IPS DF 6.9 (cell line): ENCODE measurements around the gene OLFML2B.

Experiments
- DNase-seq: peaks from one replicate; pipeline ENCODE4 v3.0.0-alpha.2; 2013; ENCODE audit warnings: low read depth, low spot score
- H3K27ac ChIP-seq: one replicate; pipeline ENCODE4 v1.5.1; 2013; ENCODE audit warnings: low read length, control low read depth
- H3K27me3 ChIP-seq: 2 replicates; pipeline ENCODE4 v1.6.1; 2013; ENCODE audit warnings: mild to moderate bottlenecking, low read length; ENCODE audit not compliant: control insufficient read depth, insufficient read depth
- H3K36me3 ChIP-seq: 2 replicates; pipeline ENCODE4 v1.6.1; 2013; ENCODE audit warnings: low read length; ENCODE audit not compliant: control insufficient read depth, insufficient read depth
- H3K4me1 ChIP-seq: 2 replicates; pipeline ENCODE4 v1.6.1; 2013; ENCODE audit warnings: low read length; ENCODE audit not compliant: control insufficient read depth, insufficient read depth
- H3K4me3 ChIP-seq: 2 replicates; pipeline ENCODE4 v1.5.1; 2013; ENCODE audit warnings: mild to moderate bottlenecking, low read length
- H3K9me3 ChIP-seq: 2 replicates; pipeline ENCODE4 v1.6.1; 2013; ENCODE audit warnings: low read length, inconsistent platforms; ENCODE audit not compliant: control insufficient read depth, insufficient read depth
- WGBS: extraction: QIAGEN DNeasy Blood & Tissue Kit; methylation state at CpG from one replicate; pipeline ENCODE4 v1.1.7; 2013; ENCODE audit warnings: mixed read lengths, missing lambda C conversion rate; ENCODE audit not compliant: insufficient read length, insufficient coverage; 5-methylcytosine and 5-hydroxymethylcytosine counted together

OLFML2B gene

GRCh38 chr1:162038624-162039023, 15.0 kb upstream of the OLFML2B start:
- H3K27me3 ChIP-seq, result no peaks in the 10 kb centered on the region
- no peaks in the 10 kb centered on the region for H3K4me1 ChIP-seq
- H3K9me3 ChIP-seq, result no peaks in the 10 kb centered on the region
- H3K36me3 ChIP-seq, result no peaks in the 10 kb centered on the region
- H3K27ac ChIP-seq, result no peak overlapping the region
- WGBS, result no CpG with 5 or more reads among the region's 1 CpG
- no peak overlapping the region for H3K4me3 ChIP-seq
- DNase-seq, result no peak

DNA sequence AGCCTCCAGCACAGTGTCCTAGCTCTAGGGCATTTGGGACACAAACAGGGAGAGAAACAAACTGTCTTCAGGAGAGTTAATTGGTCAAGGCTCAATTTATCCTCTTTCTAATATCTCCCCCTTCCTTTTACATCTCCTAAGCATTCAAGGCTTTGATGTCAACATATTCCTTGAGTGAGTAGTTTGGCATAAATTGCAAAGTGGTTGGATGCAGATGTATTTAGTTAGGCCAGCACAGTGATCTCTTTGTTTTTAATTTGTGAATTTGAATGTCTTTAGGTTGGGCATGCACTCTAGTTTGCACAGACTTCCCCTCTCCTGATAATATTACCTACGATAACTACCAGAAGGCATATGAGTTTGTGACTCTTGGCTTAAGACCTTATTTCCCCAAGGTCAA, 12.5 kb upstream of the OLFML2B start:
- H3K4me3 ChIP-seq, result no peak overlapping the region
- no peak overlapping the region for H3K27ac ChIP-seq
- H3K36me3 ChIP-seq, result no peaks in the 10 kb centered on the region
- WGBS, result no CpG with 5 or more reads among the region's 1 CpG
- no peak for DNase-seq
- H3K9me3 ChIP-seq, result no peaks in the 10 kb centered on the region
- H3K27me3 ChIP-seq, result no peaks in the 10 kb centered on the region
- H3K4me1 ChIP-seq, result no peaks in the 10 kb centered on the region

- no peaks in the 10 kb centered on the region for H3K27me3 ChIP-seq
- no peak overlapping the region for H3K4me3 ChIP-seq
- no CpG with 5 or more reads among the region's 2 CpGs for WGBS
- DNase-seq, result no peak
- no peak overlapping the region for H3K27ac ChIP-seq
- no peaks in the 10 kb centered on the region for H3K4me1 ChIP-seq
- no peaks in the 10 kb centered on the region for H3K9me3 ChIP-seq
- no peaks in the 10 kb centered on the region for H3K36me3 ChIP-seq
Measured at GRCh38 chr1:162035241-162035640, 11.6 kb upstream of the OLFML2B start.

GRCh38 chr1:162033428-162033827, 9.8 kb upstream of the OLFML2B start:
- no peaks in the 10 kb centered on the region for H3K9me3 ChIP-seq
- no peaks in the 10 kb centered on the region for H3K4me1 ChIP-seq
- no peak for DNase-seq
- H3K27me3 ChIP-seq, result no peaks in the 10 kb centered on the region
- no peak overlapping the region for H3K27ac ChIP-seq
- WGBS, result no CpG with 5 or more reads among the region's 6 CpGs
- H3K4me3 ChIP-seq, result no peak overlapping the region; the same call in 1 of the 2 replicates
- no peaks in the 10 kb centered on the region for H3K36me3 ChIP-seq

DNA sequence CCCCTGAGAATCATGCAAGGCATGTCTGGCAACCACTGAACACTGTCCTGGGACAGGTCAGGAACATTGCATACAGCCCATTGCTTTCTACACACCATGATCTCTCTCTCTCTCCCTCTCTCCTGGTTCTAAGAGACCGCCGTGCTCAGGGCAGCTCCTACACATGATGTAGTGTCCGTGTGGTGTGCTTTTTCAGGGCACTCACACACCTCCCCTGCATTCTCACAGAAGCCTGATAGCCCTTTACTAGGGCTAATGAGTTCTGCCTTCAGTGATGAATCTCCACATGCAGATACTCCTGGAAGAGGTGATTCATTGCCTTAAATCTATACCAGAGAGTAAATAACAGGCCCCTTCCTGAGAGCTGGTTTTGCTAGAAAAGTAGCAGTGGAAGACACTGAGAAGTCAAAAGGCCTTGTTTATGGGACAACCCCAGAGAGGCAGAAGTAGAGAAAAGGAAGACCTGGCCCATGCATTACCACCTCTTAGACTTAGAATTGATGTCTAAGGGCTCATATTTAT, 7.2 kb upstream of the OLFML2B start:
- Histone ChIP-seq H3K27ac (no peak overlapping the region), H3K36me3 (no peaks in the 10 kb centered on the region), H3K4me3 (no peak overlapping the region), H3K27me3 (no peaks in the 10 kb centered on the region; the same call in 1 of the 2 replicates), H3K4me1 (no peaks in the 10 kb centered on the region), H3K9me3 (no peaks in the 10 kb centered on the region)
- WGBS, result no CpG with 5 or more reads among the region's 3 CpGs
- DNase-seq, result no peak

DNA sequence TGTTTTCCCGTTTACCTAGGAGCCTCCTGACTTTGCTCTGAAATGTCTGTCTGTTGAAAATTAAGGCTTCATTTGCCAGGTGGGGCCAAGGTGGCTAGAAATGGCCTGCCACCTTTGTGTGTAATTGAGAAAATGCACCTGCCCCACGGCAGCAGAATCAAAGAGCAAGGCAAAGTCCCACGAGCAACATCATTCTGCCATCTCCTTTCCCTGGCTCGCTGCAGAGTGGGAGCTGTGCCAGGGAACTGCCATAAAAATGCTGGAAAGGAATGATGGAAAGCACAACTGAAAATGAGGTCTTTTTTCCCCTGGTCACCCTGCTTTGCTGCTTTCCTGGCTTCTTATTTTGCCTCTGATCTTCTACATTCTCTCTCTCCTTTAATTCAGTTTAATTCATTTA, 5.5 kb upstream of the OLFML2B start:
- Histone ChIP-seq H3K27ac (no peak overlapping the region), H3K4me1 (no peaks in the 10 kb centered on the region), H3K4me3 (no peak overlapping the region), H3K36me3 (no peaks in the 10 kb centered on the region), H3K9me3 (no peaks in the 10 kb centered on the region), H3K27me3 (peaks cover 7% of the 10 kb centered on the region; the same call in 1 of the 2 replicates)
- DNase-seq, result no peak
- WGBS, result no CpG with 5 or more reads among the region's 4 CpGs

- H3K9me3 ChIP-seq, result no peaks in the 10 kb centered on the region
- H3K4me1 ChIP-seq, result no peaks in the 10 kb centered on the region
- H3K36me3 ChIP-seq, result no peaks in the 10 kb centered on the region
- no CpG with 5 or more reads among the region's 6 CpGs for WGBS
- DNase-seq, result no peak
- H3K4me3 ChIP-seq, result no peak overlapping the region
- no peak overlapping the region for H3K27ac ChIP-seq
- peaks cover 7% of the 10 kb centered on the region; the same call in 1 of the 2 replicates for H3K27me3 ChIP-seq
Measured at GRCh38 chr1:162028726-162029125, 5.1 kb upstream of the OLFML2B start.

DNA sequence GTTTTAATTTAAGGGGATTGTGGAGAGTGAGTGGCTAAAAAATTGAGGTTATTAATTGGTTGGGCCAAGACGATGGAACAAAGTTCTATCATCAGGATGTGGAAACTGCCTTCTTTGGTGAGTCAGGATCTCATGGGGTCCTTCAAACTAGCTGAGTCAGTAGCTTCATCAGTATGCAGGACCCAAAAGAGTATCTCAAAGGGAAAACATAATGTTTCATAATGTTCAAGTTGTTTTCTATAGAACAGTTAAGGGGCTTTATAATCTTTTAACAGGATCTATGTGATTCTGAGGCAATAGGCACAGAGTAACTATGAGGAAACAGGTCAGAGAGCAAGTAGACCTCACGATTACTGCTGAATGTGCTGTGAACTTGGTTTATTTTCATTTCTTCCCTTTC, 3.2 kb upstream of the OLFML2B start:
- 100% methylated on average over 1 of the region's 2 CpGs for WGBS
- Histone ChIP-seq H3K4me1 (peaks cover 2% of the 10 kb centered on the region; the same call in 1 of the 2 replicates), H3K4me3 (no peak overlapping the region), H3K27ac (no peak overlapping the region), H3K36me3 (no peaks in the 10 kb centered on the region; the same call in 1 of the 2 replicates), H3K9me3 (no peaks in the 10 kb centered on the region), H3K27me3 (peaks cover 15% of the 10 kb centered on the region; the same call in 1 of the 2 replicates)
- no peak for DNase-seq

DNA sequence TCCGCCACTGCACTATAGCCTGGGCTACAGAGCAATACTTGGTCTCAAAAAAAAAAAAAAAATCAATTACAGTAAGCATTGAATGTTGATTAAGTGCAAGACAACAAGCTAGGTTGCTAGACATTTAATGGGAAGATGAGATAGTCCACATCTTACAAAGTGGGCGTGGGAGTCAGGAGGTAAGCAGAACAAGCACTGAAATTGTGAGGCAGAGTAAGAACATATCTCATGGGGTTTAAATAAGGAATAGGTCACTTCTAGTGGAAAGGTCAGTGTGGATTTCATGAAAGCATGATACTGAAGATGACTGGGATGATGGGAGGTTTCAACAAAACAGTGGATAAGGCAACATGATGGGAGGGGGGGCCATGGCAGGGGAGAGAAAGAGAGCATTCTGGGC, 1.9 kb upstream of the OLFML2B start:
- Histone ChIP-seq H3K9me3 (no peaks in the 10 kb centered on the region), H3K36me3 (no peaks in the 10 kb centered on the region; the same call in 1 of the 2 replicates), H3K4me3 (no peak overlapping the region), H3K27ac (no peak overlapping the region), H3K27me3 (peaks cover 15% of the 10 kb centered on the region; the same call in 1 of the 2 replicates), H3K4me1 (peaks cover 2% of the 10 kb centered on the region; the same call in 1 of the 2 replicates)
- DNase-seq, result no peak
- WGBS, result no CpG with 5 or more reads among the region's 2 CpGs

DNA sequence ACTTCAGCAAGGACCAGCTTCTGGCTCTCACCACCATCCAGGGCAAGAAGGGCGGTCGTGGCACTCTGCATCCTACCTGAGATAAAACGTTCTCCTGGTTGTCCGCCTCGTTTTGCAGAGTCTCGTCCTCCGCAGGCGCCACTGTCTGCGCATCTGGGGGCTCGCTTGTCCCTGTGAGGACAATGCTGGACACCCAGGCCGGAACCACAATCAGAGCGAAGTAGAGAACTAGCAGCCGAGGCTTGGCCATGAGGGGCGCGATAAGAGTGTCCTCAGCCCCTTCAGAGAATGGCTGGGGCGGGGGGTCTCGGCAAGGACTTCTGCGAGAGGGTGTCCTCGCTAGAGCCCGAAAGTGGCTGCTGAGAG, 505 bp downstream of the OLFML2B start:
- H3K4me1 ChIP-seq, result peaks cover 2% of the 10 kb centered on the region; the same call in 1 of the 2 replicates
- no peak for DNase-seq
- H3K4me3 ChIP-seq, result peak overlapping the region; percentile 54; the same call in 1 of the 2 replicates
- peaks cover 15% of the 10 kb centered on the region; the same call in 1 of the 2 replicates for H3K27me3 ChIP-seq
- no CpG with 5 or more reads among the region's 20 CpGs for WGBS
- no peaks in the 10 kb centered on the region; the same call in 1 of the 2 replicates for H3K36me3 ChIP-seq
- no peak overlapping the region for H3K27ac ChIP-seq
- H3K9me3 ChIP-seq, result no peaks in the 10 kb centered on the region

DNA sequence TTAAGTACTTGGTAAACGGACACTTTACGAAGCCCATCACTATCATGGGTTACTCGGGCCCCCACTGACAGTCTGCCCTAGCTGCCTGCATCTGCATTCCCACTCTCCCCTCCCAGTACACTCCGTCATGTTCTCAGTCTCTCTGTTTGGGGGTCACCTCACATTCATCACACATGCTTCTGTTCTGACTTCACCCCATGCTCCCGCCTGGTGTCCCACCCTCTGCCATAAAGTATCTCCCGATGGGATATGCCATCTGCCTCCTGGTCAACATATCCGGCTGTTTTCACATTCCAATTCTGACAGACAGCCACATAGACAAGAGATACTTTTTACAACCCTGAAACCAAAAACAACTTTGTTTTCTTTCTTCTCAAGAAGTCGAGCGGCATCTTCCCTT, 1.0 kb downstream of the OLFML2B start:
- Histone ChIP-seq H3K36me3 (no peaks in the 10 kb centered on the region; the same call in 1 of the 2 replicates), H3K4me3 (no peak overlapping the region), H3K4me1 (peaks cover 2% of the 10 kb centered on the region; the same call in 1 of the 2 replicates), H3K9me3 (no peaks in the 10 kb centered on the region), H3K27me3 (peaks cover 15% of the 10 kb centered on the region; the same call in 1 of the 2 replicates), H3K27ac (no peak overlapping the region)
- DNase-seq, result no peak
- WGBS, result no CpG with 5 or more reads among the region's 9 CpGs
